ENCODE measurements around the gene CHMP4A. TPM values are rescaled to one million over a fixed set of nuclear protein-coding genes. Genes with fewer than 3 reads are reported as not detected.

CHMP4A gene
- total and polyA plus RNA-seq, 2 of the 13 experiments (the other 11 are each of a cell fraction or from before 2014, with no cell fraction given), result 83.6 to 113 TPM

- TF ChIP-seq WIZ (CRISPR knock-in tag; IDR thresholded peaks at IDR 0.05) (no peak), ZNF331 (CRISPR knock-in tag; IDR thresholded peaks at IDR 0.05) (no peak), ZNF609 (CRISPR knock-in tag; IDR thresholded peaks at IDR 0.05; ENCODE audit: borderline replicate concordance) (peak; percentile 51; the same call in 1 of the 2 replicates), ZNF597 (CRISPR knock-in tag; IDR thresholded peaks at IDR 0.05) (no peak), ARNTL (CRISPR knock-in tag; IDR thresholded peaks at IDR 0.05) (no peak), TERF1 (CRISPR knock-in tag; IDR thresholded peaks at IDR 0.05) (no peak), CCAR2 (optimal IDR thresholded peaks at IDR 0.05; ENCODE audit: low read depth, low read length) (peak; percentile 58), RBFOX2 (IDR thresholded peaks at IDR 0.05; ENCODE audit: low read depth, low read length) (no peak; the same call in 1 of the 2 replicates), ZFP1 (CRISPR knock-in tag; IDR thresholded peaks at IDR 0.05) (no peak), POLR2AphosphoS5 (IDR thresholded peaks at IDR 0.05; ENCODE audit: low read depth, low read length) (peak; percentile 39), HOXA9 (CRISPR knock-in tag; IDR thresholded peaks at IDR 0.05; ENCODE audit: borderline replicate concordance) (0 out of 2 replicates have a peak, but pooled peaks have one; percentile 64), ZNF496 (CRISPR knock-in tag; IDR thresholded peaks at IDR 0.05; ENCODE audit: insufficient replicate concordance) (no peak), CREB3 (CRISPR knock-in tag; IDR thresholded peaks at IDR 0.05) (no peak), NFIB (CRISPR knock-in tag; IDR thresholded peaks at IDR 0.05; ENCODE audit: borderline replicate concordance) (0 out of 2 replicates have a peak, but pooled peaks have one; percentile 47), SRSF4 (IDR thresholded peaks at IDR 0.05; ENCODE audit: low read depth, low read length, poor library complexity, severe bottlenecking) (no peak), ZNF543 (CRISPR knock-in tag; IDR thresholded peaks at IDR 0.05) (no peak), PCBP2 (optimal IDR thresholded peaks at IDR 0.05; ENCODE audit: low read depth, low read length, poor library complexity, severe bottlenecking) (no peak), NCOA5 (CRISPR knock-in tag; IDR thresholded peaks at IDR 0.05) (no peak)
- TF ChIP-seq, protein P1, sequence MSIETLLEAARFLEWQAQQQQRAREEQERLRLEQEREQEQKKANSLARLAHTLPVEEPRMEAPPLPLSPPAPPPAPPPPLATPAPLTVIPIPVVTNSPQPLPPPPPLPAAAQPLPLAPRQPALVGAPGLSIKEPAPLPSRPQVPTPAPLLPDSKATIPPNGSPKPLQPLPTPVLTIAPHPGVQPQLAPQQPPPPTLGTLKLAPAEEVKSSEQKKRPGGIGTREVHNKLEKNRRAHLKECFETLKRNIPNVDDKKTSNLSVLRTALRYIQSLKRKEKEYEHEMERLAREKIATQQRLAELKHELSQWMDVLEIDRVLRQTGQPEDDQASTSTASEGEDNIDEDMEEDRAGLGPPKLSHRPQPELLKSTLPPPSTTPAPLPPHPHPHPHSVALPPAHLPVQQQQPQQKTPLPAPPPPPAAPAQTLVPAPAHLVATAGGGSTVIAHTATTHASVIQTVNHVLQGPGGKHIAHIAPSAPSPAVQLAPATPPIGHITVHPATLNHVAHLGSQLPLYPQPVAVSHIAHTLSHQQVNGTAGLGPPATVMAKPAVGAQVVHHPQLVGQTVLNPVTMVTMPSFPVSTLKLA (IDR thresholded peaks at IDR 0.05), result no peak
Measured at GRCh38 chr14:24236689-24237462, 23.6 kb upstream of the CHMP4A start (continued).

All from HepG2 (cell line).